GM23338 (cell line): ENCODE measurements around the gene ZNF557. TPM values are rescaled to one million over a fixed set of nuclear protein-coding genes. Genes with fewer than 3 reads are reported as not detected.

Experiments
- ATAC-seq: fragments of 200-7000 bp; cut with Tn5 transposase; 3 replicates; pipeline ENCODE4 v1.9.1; 2020
- DNase-seq: peaks from one replicate; pipeline ENCODE4 v3.0.0-alpha.2; 2015; ENCODE audit warnings: low spot score
- H2AFZ ChIP-seq: fragments of 200-600 bp; sonication (generic); 2 replicates; pipeline ENCODE4 v1.8.0; 2016; ENCODE audit warnings: antibody characterized with exemption, mild to moderate bottlenecking, moderate library complexity
- H3F3A ChIP-seq: fragments of 200-600 bp; sonication (generic); replicated peaks from 2 replicates; pipeline ENCODE4 v1.8.0; 2017; ENCODE audit warnings: antibody characterized with exemption, mixed run types, low read depth
- H3K27ac ChIP-seq: fragments of 200-600 bp; sonication (generic); 2 replicates; pipeline ENCODE4 v1.6.1; 2016; ENCODE audit warnings: low read depth
- H3K27me3 ChIP-seq: fragments of 200-600 bp; sonication (generic); 2 replicates; pipeline ENCODE4 v1.8.0; 2016; ENCODE audit warnings: mild to moderate bottlenecking, mixed run types, moderate library complexity; ENCODE audit not compliant: insufficient read depth
- H3K36me3 ChIP-seq: fragments of 200-600 bp; sonication (generic); 2 replicates; pipeline ENCODE4 v1.8.0; 2016; ENCODE audit warnings: mild to moderate bottlenecking; ENCODE audit not compliant: insufficient read depth
- H3K4me1 ChIP-seq: fragments of 200-600 bp; sonication (generic); 2 replicates; pipeline ENCODE4 v1.8.0; 2016; ENCODE audit warnings: mild to moderate bottlenecking, moderate library complexity; ENCODE audit not compliant: insufficient read depth
- H3K4me2 ChIP-seq: fragments of 200-600 bp; sonication (generic); 2 replicates; pipeline ENCODE4 v1.7.1; 2017; ENCODE audit warnings: mixed run types
- H3K4me3 ChIP-seq: fragments of 200-600 bp; sonication (generic); 2 replicates; pipeline ENCODE4 v1.6.1; 2016; ENCODE audit warnings: mixed run types
- H3K79me2 ChIP-seq: fragments of 200-600 bp; sonication (generic); replicated peaks from 2 replicates; pipeline ENCODE4 v1.8.0; 2017; ENCODE audit warnings: mild to moderate bottlenecking; ENCODE audit not compliant: insufficient read depth
- H3K9me2 ChIP-seq: fragments of 200-600 bp; sonication (generic); 2 replicates; pipeline ENCODE4 v1.8.0; 2017; ENCODE audit not compliant: insufficient read depth
- H4K20me1 ChIP-seq: fragments of 200-600 bp; sonication (generic); replicated peaks from 2 replicates; pipeline ENCODE4 v1.8.0; 2017; ENCODE audit warnings: mild to moderate bottlenecking; ENCODE audit not compliant: insufficient read depth
- H3K27ac Mint-ChIP-seq: 2 replicates; pipeline ENCODE4 v1.8.0; 2020; ENCODE audit warnings: inconsistent platforms, mild to moderate bottlenecking, moderate library complexity, mixed read lengths
- H3K27me3 Mint-ChIP-seq: 3 replicates; pipeline ENCODE4 v1.8.0; 2022; ENCODE audit warnings: low read depth, mild to moderate bottlenecking, moderate library complexity, mixed read lengths, inconsistent platforms; ENCODE audit not compliant: insufficient read depth, poor library complexity
- H3K36me3 Mint-ChIP-seq: 3 replicates; pipeline ENCODE4 v1.8.0; 2021; ENCODE audit warnings: low read depth, mild to moderate bottlenecking, inconsistent platforms, moderate library complexity, mixed read lengths
- H3K4me1 Mint-ChIP-seq: 3 replicates; pipeline ENCODE4 v1.8.0; 2020; ENCODE audit warnings: mild to moderate bottlenecking, inconsistent platforms, mixed read lengths
- H3K4me3 Mint-ChIP-seq: 3 replicates; pipeline ENCODE4 v1.8.0; 2021; ENCODE audit warnings: moderate library complexity, mild to moderate bottlenecking, inconsistent platforms, mixed read lengths
- H3K9me3 Mint-ChIP-seq: 3 replicates; pipeline ENCODE4 v1.8.0; 2020; ENCODE audit warnings: moderate library complexity, mild to moderate bottlenecking, inconsistent platforms, mixed read lengths
- CREB1 ChIP-seq: fragments of 250-450 bp; sonication (Bioruptor Pico); IDR thresholded peaks from 2 replicates; pipeline ENCODE4 v1.5.0; 2020; ENCODE audit warnings: low read depth, mild to moderate bottlenecking, moderate library complexity
- EZH2phosphoT487 ChIP-seq: fragments of 200-600 bp; sonication (generic); IDR thresholded peaks from one replicate; pipeline ENCODE4 v1.8.1; 2018; ENCODE audit warnings: antibody characterized with exemption; ENCODE audit not compliant: unreplicated experiment
- JUNB ChIP-seq: IDR thresholded peaks from one replicate; pipeline ENCODE4 v1.6.1; 2016; ENCODE audit warnings: antibody characterized with exemption; ENCODE audit not compliant: unreplicated experiment
- NANOG ChIP-seq: IDR thresholded peaks from 2 replicates; pipeline ENCODE4 v1.6.1; 2016; ENCODE audit warnings: antibody characterized with exemption, borderline replicate concordance
- polyA plus RNA-seq: library from polyadenylated mRNA; unstranded; fragments of >200 nt; fragmentation: Nextera tagmentation; extraction: Ambion mirVana; gene quantifications from 2 replicates; pipeline ENCODE4 v1.2.1, GENCODE V29; 2016
- total RNA-seq: library from RNA; depleted of rRNA; stranded (reverse); fragments of >200 nt; shearing (Covaris generic); gene quantifications from 2 replicates; pipeline ENCODE4 v1.2.3, GENCODE V29; 2014
- TF ChIP-seq, protein P1 (sequence below): IDR thresholded peaks from 2 replicates; pipeline ENCODE4 v1.6.1; 2016; ENCODE audit warnings: antibody characterized with exemption
- TF ChIP-seq, protein P2 (sequence below), 2 experiments: fragments of 200-600 bp in 1 of 2; sonication (generic) in 1 of 2; conservative IDR thresholded peaks; 2 replicates each; pipeline versions ENCODE4 v1.5.1 to v1.6.1; 2016 to 2017; ENCODE audit warnings: antibody characterized with exemption in 2 of 2, low read depth in 2 of 2, mild to moderate bottlenecking in 2 of 2, moderate library complexity in 1 of 2
- TF ChIP-seq, protein P3 (sequence below): fragments of 250-450 bp; sonication (Bioruptor Pico); IDR thresholded peaks from 2 replicates; pipeline ENCODE4 v1.5.0; 2020; ENCODE audit warnings: mild to moderate bottlenecking, moderate library complexity

Gene ZNF557
- total and polyA plus RNA-seq, 2 experiments from 2014 or later = 3.7 to 10.3 TPM

DNA sequence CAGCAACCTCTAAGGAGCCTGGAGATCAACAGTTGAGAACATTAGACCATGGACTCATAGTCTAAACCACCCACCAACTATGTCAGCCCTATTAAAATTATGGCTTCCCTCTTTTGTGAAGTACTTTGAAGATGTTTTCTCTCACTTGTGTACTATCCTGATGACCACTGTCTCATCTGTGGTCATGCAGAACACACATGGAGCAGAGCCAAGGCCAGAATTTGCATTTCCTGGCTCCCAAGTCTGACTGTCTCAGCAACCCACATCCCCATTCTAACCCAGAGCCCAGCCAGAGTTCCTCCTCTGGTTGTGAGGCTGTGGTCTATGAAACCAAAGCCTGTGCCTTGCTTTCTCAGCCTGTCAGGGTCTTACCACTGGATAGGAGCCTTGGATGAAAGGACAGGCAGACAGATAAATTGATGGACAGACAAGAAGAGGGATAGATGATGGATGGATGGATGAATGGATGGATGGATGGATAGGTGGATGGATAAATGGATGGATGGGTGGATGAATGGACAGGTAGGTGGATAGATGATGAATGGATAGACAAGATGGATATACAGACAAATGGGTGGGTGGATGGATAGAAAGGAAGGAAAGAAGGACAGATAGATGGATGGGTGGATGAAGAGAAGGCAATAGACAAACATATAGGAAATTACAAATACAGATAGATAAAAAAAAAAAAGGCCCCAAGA is 35.4 kb downstream of the ZNF557 start:
- TF ChIP-seq, protein P1, sequence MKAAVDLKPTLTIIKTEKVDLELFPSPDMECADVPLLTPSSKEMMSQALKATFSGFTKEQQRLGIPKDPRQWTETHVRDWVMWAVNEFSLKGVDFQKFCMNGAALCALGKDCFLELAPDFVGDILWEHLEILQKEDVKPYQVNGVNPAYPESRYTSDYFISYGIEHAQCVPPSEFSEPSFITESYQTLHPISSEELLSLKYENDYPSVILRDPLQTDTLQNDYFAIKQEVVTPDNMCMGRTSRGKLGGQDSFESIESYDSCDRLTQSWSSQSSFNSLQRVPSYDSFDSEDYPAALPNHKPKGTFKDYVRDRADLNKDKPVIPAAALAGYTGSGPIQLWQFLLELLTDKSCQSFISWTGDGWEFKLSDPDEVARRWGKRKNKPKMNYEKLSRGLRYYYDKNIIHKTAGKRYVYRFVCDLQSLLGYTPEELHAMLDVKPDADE = no peak
- TF ChIP-seq, protein P2, sequence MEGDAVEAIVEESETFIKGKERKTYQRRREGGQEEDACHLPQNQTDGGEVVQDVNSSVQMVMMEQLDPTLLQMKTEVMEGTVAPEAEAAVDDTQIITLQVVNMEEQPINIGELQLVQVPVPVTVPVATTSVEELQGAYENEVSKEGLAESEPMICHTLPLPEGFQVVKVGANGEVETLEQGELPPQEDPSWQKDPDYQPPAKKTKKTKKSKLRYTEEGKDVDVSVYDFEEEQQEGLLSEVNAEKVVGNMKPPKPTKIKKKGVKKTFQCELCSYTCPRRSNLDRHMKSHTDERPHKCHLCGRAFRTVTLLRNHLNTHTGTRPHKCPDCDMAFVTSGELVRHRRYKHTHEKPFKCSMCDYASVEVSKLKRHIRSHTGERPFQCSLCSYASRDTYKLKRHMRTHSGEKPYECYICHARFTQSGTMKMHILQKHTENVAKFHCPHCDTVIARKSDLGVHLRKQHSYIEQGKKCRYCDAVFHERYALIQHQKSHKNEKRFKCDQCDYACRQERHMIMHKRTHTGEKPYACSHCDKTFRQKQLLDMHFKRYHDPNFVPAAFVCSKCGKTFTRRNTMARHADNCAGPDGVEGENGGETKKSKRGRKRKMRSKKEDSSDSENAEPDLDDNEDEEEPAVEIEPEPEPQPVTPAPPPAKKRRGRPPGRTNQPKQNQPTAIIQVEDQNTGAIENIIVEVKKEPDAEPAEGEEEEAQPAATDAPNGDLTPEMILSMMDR (conservative IDR thresholded peaks at IDR 0.05; ENCODE audit: low read depth in 2 of 2) = no peak
- Histone ChIP-seq H4K20me1 (no peaks in the 10 kb centered on the region), H2AFZ (no peak overlapping the region), H3K79me2 (no peaks in the 10 kb centered on the region), H3K36me3 (no peaks in the 10 kb centered on the region), H3K4me1 (0 out of 2 replicates have a peak, but pooled peaks cover 3% of the 10 kb centered on the region), H3F3A (no peaks in the 10 kb centered on the region), H3K4me3 (no peak overlapping the region), H3K4me2 (no peak overlapping the region), H3K27me3 (no peaks in the 10 kb centered on the region), H3K27ac (no peak overlapping the region), H3K9me2 (peaks cover 6% of the 10 kb centered on the region)
- H3K4me3 Mint-ChIP-seq = no peak overlapping the region
- ATAC-seq (no peak), DNase-seq (no peak)
- peaks cover 6% of the 10 kb centered on the region for H3K27me3 Mint-ChIP-seq
- H3K9me3 Mint-ChIP-seq = peaks cover 9% of the 10 kb centered on the region
- H3K27ac Mint-ChIP-seq = no peak overlapping the region
- H3K4me1 Mint-ChIP-seq = peaks cover 6% of the 10 kb centered on the region; the same call in 2 of the 3 replicates
- no peaks in the 10 kb centered on the region for H3K36me3 Mint-ChIP-seq

DNA sequence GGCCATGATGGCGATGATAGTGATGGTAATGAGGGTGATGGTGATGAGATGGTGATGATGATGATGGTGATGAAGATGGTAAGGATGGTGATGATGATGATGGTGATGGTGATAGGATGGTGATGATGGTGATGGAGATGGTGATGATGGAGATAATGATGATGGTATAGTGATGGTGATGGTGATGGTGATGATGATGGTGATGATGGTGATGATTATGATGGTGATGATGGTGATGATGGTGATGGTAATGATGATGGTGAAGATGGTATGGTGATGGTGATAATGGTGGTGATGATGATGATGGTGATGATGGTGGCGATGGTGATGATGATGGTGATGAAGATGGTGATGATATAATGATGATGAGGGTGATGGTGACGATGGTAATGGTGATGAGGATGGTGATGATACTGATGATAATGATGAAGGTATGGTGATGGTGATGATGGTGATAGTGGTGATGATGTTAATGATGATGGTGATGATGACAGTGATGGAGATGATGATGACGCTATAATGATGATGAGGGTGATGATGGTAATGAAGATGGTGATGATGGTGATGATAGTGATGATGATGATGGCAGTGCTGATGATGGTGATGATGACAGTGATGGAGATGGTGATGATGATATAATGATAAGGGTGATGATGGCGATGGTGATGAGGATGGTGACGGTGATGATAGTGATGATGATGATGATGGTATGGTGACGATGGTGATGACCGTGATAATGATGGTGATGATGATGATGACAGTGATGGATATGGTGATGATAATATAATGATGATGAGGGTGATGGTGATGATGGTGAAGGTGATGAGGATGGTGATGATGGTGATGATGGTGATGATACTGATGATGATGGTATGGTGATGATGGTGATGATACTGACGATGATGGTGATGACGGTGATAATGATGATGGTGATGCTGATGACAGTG is 37.5 kb downstream of the ZNF557 start:
- Histone ChIP-seq H3K27ac (no peak overlapping the region), H3K9me2 (peaks cover 6% of the 10 kb centered on the region), H2AFZ (no peak overlapping the region), H3K79me2 (no peaks in the 10 kb centered on the region), H3K4me3 (no peak overlapping the region), H3K4me1 (0 out of 2 replicates have a peak, but pooled peaks cover 1% of the 10 kb centered on the region), H3K27me3 (no peaks in the 10 kb centered on the region), H3K4me2 (no peak overlapping the region), H3F3A (no peaks in the 10 kb centered on the region), H4K20me1 (no peaks in the 10 kb centered on the region), H3K36me3 (no peaks in the 10 kb centered on the region)
- Mint-ChIP-seq H3K36me3 (no peaks in the 10 kb centered on the region), H3K27ac (no peak overlapping the region), H3K27me3 (peaks cover 2% of the 10 kb centered on the region), H3K4me1 (peaks cover 4% of the 10 kb centered on the region; the same call in 1 of the 3 replicates), H3K9me3 (peaks cover 9% of the 10 kb centered on the region), H3K4me3 (no peak overlapping the region)
- no peak for DNase-seq
- ATAC-seq = no peak
- TF ChIP-seq CREB1 (CRISPR knock-in tag) (no peak), NANOG (no peak), EZH2phosphoT487 (no peak), JUNB (no peak)
- TF ChIP-seq, protein P3, sequence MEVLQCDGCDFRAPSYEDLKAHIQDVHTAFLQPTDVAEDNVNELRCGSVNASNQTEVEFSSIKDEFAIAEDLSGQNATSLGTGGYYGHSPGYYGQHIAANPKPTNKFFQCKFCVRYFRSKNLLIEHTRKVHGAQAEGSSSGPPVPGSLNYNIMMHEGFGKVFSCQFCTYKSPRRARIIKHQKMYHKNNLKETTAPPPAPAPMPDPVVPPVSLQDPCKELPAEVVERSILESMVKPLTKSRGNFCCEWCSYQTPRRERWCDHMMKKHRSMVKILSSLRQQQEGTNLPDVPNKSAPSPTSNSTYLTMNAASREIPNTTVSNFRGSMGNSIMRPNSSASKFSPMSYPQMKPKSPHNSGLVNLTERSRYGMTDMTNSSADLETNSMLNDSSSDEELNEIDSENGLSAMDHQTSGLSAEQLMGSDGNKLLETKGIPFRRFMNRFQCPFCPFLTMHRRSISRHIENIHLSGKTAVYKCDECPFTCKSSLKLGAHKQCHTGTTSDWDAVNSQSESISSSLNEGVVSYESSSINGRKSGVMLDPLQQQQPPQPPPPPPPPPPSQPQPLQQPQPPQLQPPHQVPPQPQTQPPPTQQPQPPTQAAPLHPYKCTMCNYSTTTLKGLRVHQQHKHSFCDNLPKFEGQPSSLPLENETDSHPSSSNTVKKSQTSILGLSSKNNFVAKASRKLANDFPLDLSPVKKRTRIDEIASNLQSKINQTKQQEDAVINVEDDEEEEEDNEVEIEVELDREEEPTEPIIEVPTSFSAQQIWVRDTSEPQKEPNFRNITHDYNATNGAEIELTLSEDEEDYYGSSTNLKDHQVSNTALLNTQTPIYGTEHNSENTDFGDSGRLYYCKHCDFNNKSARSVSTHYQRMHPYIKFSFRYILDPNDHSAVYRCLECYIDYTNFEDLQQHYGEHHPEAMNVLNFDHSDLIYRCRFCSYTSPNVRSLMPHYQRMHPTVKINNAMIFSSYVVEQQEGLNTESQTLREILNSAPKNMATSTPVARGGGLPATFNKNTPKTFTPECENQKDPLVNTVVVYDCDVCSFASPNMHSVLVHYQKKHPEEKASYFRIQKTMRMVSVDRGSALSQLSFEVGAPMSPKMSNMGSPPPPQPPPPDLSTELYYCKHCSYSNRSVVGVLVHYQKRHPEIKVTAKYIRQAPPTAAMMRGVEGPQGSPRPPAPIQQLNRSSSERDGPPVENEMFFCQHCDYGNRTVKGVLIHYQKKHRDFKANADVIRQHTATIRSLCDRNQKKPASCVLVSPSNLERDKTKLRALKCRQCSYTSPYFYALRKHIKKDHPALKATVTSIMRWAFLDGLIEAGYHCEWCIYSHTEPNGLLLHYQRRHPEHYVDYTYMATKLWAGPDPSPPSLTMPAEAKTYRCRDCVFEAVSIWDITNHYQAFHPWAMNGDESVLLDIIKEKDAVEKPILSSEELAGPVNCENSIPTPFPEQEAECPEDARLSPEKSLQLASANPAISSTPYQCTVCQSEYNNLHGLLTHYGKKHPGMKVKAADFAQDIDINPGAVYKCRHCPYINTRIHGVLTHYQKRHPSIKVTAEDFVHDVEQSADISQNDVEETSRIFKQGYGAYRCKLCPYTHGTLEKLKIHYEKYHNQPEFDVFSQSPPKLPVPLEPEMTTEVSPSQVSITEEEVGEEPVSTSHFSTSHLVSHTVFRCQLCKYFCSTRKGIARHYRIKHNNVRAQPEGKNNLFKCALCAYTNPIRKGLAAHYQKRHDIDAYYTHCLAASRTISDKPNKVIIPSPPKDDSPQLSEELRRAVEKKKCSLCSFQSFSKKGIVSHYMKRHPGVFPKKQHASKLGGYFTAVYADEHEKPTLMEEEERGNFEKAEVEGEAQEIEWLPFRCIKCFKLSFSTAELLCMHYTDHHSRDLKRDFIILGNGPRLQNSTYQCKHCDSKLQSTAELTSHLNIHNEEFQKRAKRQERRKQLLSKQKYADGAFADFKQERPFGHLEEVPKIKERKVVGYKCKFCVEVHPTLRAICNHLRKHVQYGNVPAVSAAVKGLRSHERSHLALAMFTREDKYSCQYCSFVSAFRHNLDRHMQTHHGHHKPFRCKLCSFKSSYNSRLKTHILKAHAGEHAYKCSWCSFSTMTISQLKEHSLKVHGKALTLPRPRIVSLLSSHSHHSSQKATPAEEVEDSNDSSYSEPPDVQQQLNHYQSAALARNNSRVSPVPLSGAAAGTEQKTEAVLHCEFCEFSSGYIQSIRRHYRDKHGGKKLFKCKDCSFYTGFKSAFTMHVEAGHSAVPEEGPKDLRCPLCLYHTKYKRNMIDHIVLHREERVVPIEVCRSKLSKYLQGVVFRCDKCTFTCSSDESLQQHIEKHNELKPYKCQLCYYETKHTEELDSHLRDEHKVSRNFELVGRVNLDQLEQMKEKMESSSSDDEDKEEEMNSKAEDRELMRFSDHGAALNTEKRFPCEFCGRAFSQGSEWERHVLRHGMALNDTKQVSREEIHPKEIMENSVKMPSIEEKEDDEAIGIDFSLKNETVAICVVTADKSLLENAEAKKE (CRISPR knock-in tag) = no peak
